Thyroid gland (tissue), 4 donors: Measurements from ENCODE around the gene FAM78B.

Experiments used
- CTCF ChIP-seq, 6 experiments: fragments of 200-600 bp in 3 of 6; fragments of 450-650 bp in 3 of 6; sonication (generic) in 3 of 6; IDR thresholded peaks; one replicate each; pipeline ENCODE4 v1.5.1; 2016 to 2019; ENCODE audit warnings: antibody characterized with exemption in 6 of 6, mild to moderate bottlenecking in 2 of 6, inconsistent platforms in 1 of 6, moderate library complexity in 1 of 6
- POLR2A ChIP-seq, 2 donors: fragments of 450-650 bp; IDR thresholded peaks; one replicate each; pipeline ENCODE4 v1.6.1; 2017; ENCODE audit warnings: antibody characterized with exemption in 2 of 2, mild to moderate bottlenecking in 2 of 2, moderate library complexity in 1 of 2

- no peak for TF ChIP-seq POLR2A (IDR thresholded peaks at IDR 0.05)
- TF ChIP-seq CTCF (IDR thresholded peaks at IDR 0.05): no peak
Observed at GRCh38 chr1:166064313-166064926, 102.4 kb downstream of the FAM78B start.
